ENCODE measurements around the gene KLHDC7A. TPM values are rescaled to one million over a fixed set of nuclear protein-coding genes. Genes with fewer than 3 reads are reported as not detected.

KLHDC7A gene
- total and polyA plus RNA-seq, 4 donors, result 1.0 to 4.9 (median 1.6) TPM

DNA sequence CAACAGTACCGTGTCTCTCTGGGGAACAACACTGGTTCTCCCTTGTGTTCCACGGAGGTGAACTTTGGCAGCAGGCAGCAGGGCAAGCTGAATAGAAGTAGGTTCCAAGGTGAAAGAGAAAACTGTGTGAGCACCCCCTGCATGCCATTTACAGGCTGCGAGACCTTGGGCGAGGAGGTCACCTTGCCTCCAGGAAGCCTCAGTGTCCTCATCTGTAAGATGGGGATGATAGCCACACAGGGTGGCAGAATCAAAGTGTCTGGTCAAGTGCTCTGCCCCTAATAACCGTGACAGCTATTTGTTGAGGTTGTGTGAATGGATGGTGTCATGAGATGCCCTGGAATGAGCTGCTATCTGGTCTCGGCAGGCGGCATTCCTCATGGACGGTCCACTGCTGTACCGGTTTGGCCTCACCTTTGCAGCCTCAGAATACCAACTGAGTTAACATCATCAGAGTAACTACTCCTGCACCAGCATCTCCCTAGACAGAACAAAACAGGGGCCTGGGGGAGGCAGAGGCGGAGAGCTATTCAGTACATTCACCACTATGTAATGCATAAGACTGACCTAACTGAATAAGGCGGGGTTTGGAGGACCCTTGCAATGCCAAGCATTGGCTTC lies 7.4 kb upstream of the KLHDC7A start:
- H3K27me3 ChIP-seq (ENCODE audit: control insufficient read depth in 3 of 3, insufficient read depth in 3 of 3, low read length in 2 of 3), result peaks cover 0 to 5% (median 0%) of the 10 kb centered on the region in 3 donors
- H3K36me3 ChIP-seq (ENCODE audit: control insufficient read depth in 4 of 4, insufficient read depth in 4 of 4, low read length in 4 of 4), result no peaks in the 10 kb centered on the region
- DNase-seq (no peak), ATAC-seq (ENCODE audit: insufficient read depth, low FRiP score) (no peak)
- TF ChIP-seq, protein P1, sequence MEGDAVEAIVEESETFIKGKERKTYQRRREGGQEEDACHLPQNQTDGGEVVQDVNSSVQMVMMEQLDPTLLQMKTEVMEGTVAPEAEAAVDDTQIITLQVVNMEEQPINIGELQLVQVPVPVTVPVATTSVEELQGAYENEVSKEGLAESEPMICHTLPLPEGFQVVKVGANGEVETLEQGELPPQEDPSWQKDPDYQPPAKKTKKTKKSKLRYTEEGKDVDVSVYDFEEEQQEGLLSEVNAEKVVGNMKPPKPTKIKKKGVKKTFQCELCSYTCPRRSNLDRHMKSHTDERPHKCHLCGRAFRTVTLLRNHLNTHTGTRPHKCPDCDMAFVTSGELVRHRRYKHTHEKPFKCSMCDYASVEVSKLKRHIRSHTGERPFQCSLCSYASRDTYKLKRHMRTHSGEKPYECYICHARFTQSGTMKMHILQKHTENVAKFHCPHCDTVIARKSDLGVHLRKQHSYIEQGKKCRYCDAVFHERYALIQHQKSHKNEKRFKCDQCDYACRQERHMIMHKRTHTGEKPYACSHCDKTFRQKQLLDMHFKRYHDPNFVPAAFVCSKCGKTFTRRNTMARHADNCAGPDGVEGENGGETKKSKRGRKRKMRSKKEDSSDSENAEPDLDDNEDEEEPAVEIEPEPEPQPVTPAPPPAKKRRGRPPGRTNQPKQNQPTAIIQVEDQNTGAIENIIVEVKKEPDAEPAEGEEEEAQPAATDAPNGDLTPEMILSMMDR (IDR thresholded peaks at IDR 0.05; ENCODE audit: control extremely low read depth, extremely low read depth), result no peak
- H3K9ac ChIP-seq (ENCODE audit: insufficient read depth in 1 of 2, low read length in 2 of 2), result no peak overlapping the region
- H3K27ac ChIP-seq (ENCODE audit: low read depth in 1 of 2, low read length in 1 of 2), result no peak overlapping the region
- H3K4me3 ChIP-seq, result no peak overlapping the region
- WGBS, 2 donors, result 83 to 87% methylated on average over 11 of the region's 11 CpGs
- no peaks in the 10 kb centered on the region for H3K4me1 ChIP-seq (ENCODE audit: control insufficient read depth in 5 of 5, insufficient read depth in 5 of 5, low read length in 5 of 5)
- no peaks in the 10 kb centered on the region for H3K9me3 ChIP-seq (ENCODE audit: control insufficient read depth in 4 of 4, insufficient read depth in 3 of 4, low read length in 3 of 4)

DNA sequence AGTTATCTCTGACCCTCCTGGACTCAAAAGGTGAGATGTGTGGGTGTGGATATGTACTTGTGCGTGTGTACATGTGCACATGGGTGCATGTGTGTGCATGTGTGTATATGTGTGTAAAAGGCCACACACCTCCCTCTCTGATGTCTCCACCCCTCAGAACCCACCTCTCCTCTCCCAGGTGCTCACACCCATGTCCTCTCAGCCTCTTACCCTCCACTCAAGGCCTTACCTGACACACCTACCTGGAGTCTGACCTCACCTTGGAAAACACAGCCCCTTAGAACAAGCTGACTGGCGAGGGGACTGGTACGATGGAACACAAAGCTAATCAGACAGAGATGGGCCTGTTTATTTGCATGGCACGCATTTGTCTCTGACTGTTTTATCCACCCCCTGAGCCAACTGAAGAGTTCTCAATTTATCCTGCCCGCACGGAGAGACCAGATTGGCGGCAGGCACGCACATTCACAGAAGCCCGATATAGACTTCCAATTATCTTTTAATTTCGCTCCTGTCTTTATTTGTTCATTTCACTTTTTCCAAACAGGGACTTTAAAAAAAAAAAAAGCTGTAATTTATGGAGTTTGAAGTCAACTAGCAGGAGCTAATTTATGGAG lies 6.1 kb upstream of the KLHDC7A start:
- DNase-seq (no peak), ATAC-seq (ENCODE audit: insufficient read depth, low FRiP score) (no peak)
- no peaks in the 10 kb centered on the region for H3K36me3 ChIP-seq (ENCODE audit: control insufficient read depth in 4 of 4, insufficient read depth in 4 of 4, low read length in 4 of 4)
- H3K4me3 ChIP-seq, result no peak overlapping the region
- peaks cover 0 to 2% (median 2%) of the 10 kb centered on the region in 5 donors for H3K4me1 ChIP-seq (ENCODE audit: control insufficient read depth in 5 of 5, insufficient read depth in 5 of 5, low read length in 5 of 5)
- WGBS, 2 donors, result 89% methylated on average over 10 of the region's 10 CpGs
- no peak overlapping the region for H3K27ac ChIP-seq (ENCODE audit: low read depth in 1 of 2, low read length in 1 of 2)
- H3K9me3 ChIP-seq (ENCODE audit: control insufficient read depth in 4 of 4, insufficient read depth in 3 of 4, low read length in 3 of 4), result no peaks in the 10 kb centered on the region
- TF ChIP-seq, protein P1 (IDR thresholded peaks at IDR 0.05; ENCODE audit: control extremely low read depth, extremely low read depth), result no peak
- H3K9ac ChIP-seq (ENCODE audit: insufficient read depth in 1 of 2, low read length in 2 of 2), result peak overlapping the region in 1 of 2 donors; percentile 25
- peaks cover 0 to 5% (median 0%) of the 10 kb centered on the region in 3 donors for H3K27me3 ChIP-seq (ENCODE audit: control insufficient read depth in 3 of 3, insufficient read depth in 3 of 3, low read length in 2 of 3)

DNA sequence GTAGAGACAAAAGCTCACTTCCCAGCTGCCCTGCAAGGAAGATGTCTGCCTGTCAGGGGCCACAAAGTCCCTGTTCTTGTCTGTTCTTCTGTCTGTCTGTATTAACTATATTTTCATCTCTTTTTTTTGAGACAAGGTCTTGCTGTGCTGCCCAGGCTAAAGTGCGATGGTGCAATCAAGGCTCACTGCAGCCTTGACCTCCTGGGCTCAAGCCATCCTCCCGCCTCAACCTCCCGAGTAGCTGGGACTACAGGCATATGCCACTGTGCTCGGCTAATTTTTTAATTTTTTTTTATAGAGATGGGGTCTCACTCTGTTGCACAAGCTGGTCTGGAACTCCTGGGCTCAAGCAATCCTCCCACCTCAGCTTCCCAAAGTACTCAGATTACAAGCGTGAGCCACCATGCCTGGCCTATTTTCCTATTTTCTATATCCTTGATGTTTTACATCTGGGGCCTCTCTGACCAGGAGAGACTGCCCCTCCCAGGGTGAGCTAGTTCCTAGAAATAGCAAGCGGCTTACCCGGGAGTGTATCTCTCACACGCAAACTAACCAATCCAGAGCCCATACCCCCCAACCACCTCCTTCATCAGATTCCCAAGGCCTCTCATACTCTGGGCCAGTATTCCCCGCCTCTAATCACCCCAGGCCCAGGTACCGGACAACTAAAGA lies 5.4 kb upstream of the KLHDC7A start:
- Histone ChIP-seq H3K36me3 (ENCODE audit: control insufficient read depth in 4 of 4, insufficient read depth in 4 of 4, low read length in 4 of 4) (no peaks in the 10 kb centered on the region), H3K4me3 (no peak overlapping the region), H3K9me3 (ENCODE audit: control insufficient read depth in 4 of 4, insufficient read depth in 3 of 4, low read length in 3 of 4) (no peaks in the 10 kb centered on the region), H3K27me3 (ENCODE audit: control insufficient read depth in 3 of 3, insufficient read depth in 3 of 3, low read length in 2 of 3) (peaks cover 0 to 5% (median 0%) of the 10 kb centered on the region in 3 donors), H3K27ac (ENCODE audit: low read depth in 1 of 2, low read length in 1 of 2) (no peak overlapping the region), H3K9ac (ENCODE audit: insufficient read depth in 1 of 2, low read length in 2 of 2) (no peak overlapping the region), H3K4me1 (ENCODE audit: control insufficient read depth in 5 of 5, insufficient read depth in 5 of 5, low read length in 5 of 5) (peaks cover 0 to 9% (median 4%) of the 10 kb centered on the region in 5 donors)
- DNase-seq (no peak), ATAC-seq (ENCODE audit: insufficient read depth, low FRiP score) (no peak)
- TF ChIP-seq, protein P1 (IDR thresholded peaks at IDR 0.05; ENCODE audit: control extremely low read depth, extremely low read depth), result no peak
- WGBS, 2 donors, result 83% methylated on average over 10 of the region's 10 CpGs

Measured in lung (tissue), 12 donors.